Neural cell (in vitro differentiated cells): Measurements from ENCODE around the gene BCO1.

ENCODE experiments used
- EP300 ChIP-seq: fragments of 450-650 bp; conservative IDR thresholded peaks from 2 replicates; pipeline ENCODE4 v1.6.1; 2014; ENCODE audit warnings: antibody characterized with exemption, mild to moderate bottlenecking, moderate library complexity; ENCODE audit not compliant: poor library complexity, severe bottlenecking
- EZH2 ChIP-seq: fragments of 200-600, 300-800 bp; shearing (Covaris generic), sonication (generic); IDR thresholded peaks from 2 replicates; pipeline ENCODE4 v1.6.1; 2014; ENCODE audit warnings: antibody characterized with exemption, low read length, borderline replicate concordance, mild to moderate bottlenecking; ENCODE audit not compliant: insufficient read depth, poor library complexity, severe bottlenecking
- MXI1 ChIP-seq: fragments of 450-650 bp; conservative IDR thresholded peaks from 2 replicates; pipeline ENCODE4 v1.6.1; 2014; ENCODE audit warnings: antibody characterized with exemption, mild to moderate bottlenecking; ENCODE audit not compliant: poor library complexity, severe bottlenecking
- POLR2AphosphoS5 ChIP-seq: IDR thresholded peaks from 2 replicates; pipeline ENCODE4 v1.6.1; 2012
- RAD21 ChIP-seq: fragments of 450-650 bp; conservative IDR thresholded peaks from 2 replicates; pipeline ENCODE4 v1.6.1; 2014; ENCODE audit warnings: antibody characterized with exemption, mild to moderate bottlenecking, moderate library complexity
- TAF1 ChIP-seq: IDR thresholded peaks from 2 replicates; pipeline ENCODE4 v1.6.1; 2012; ENCODE audit warnings: low read depth
- TF ChIP-seq, protein P1 (sequence below): fragments of 450-650 bp; IDR thresholded peaks from 2 replicates; pipeline ENCODE4 v1.5.1; 2014; ENCODE audit warnings: antibody characterized with exemption, mild to moderate bottlenecking, moderate library complexity; ENCODE audit not compliant: poor library complexity, severe bottlenecking
- TF ChIP-seq, protein P2 (sequence below): IDR thresholded peaks from 2 replicates; pipeline ENCODE4 v1.6.1; 2012; ENCODE audit warnings: borderline replicate concordance

DNA sequence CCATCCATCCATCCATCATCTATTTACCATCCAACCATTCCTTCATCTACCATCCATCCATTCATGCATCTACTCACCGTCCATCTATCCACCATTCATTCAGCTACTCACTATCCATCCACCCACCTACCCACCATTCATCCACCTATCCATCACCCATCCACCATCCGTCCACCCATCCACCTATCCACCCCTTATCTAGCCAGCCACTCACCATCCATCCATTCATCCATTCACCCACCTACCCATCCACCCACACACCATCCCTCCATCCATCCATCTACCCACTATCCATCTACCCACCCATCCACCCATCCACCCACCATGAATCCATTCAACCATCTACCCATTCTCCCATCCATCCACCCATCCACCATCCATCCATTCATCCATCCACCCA lies 26.6 kb downstream of the BCO1 start:
- TF ChIP-seq EZH2 (no peak), RAD21 (no peak), EP300 (no peak), POLR2AphosphoS5 (no peak), TAF1 (no peak), MXI1 (no peak)
- TF ChIP-seq, protein P1, sequence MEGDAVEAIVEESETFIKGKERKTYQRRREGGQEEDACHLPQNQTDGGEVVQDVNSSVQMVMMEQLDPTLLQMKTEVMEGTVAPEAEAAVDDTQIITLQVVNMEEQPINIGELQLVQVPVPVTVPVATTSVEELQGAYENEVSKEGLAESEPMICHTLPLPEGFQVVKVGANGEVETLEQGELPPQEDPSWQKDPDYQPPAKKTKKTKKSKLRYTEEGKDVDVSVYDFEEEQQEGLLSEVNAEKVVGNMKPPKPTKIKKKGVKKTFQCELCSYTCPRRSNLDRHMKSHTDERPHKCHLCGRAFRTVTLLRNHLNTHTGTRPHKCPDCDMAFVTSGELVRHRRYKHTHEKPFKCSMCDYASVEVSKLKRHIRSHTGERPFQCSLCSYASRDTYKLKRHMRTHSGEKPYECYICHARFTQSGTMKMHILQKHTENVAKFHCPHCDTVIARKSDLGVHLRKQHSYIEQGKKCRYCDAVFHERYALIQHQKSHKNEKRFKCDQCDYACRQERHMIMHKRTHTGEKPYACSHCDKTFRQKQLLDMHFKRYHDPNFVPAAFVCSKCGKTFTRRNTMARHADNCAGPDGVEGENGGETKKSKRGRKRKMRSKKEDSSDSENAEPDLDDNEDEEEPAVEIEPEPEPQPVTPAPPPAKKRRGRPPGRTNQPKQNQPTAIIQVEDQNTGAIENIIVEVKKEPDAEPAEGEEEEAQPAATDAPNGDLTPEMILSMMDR = no peak
- TF ChIP-seq, protein P2, sequence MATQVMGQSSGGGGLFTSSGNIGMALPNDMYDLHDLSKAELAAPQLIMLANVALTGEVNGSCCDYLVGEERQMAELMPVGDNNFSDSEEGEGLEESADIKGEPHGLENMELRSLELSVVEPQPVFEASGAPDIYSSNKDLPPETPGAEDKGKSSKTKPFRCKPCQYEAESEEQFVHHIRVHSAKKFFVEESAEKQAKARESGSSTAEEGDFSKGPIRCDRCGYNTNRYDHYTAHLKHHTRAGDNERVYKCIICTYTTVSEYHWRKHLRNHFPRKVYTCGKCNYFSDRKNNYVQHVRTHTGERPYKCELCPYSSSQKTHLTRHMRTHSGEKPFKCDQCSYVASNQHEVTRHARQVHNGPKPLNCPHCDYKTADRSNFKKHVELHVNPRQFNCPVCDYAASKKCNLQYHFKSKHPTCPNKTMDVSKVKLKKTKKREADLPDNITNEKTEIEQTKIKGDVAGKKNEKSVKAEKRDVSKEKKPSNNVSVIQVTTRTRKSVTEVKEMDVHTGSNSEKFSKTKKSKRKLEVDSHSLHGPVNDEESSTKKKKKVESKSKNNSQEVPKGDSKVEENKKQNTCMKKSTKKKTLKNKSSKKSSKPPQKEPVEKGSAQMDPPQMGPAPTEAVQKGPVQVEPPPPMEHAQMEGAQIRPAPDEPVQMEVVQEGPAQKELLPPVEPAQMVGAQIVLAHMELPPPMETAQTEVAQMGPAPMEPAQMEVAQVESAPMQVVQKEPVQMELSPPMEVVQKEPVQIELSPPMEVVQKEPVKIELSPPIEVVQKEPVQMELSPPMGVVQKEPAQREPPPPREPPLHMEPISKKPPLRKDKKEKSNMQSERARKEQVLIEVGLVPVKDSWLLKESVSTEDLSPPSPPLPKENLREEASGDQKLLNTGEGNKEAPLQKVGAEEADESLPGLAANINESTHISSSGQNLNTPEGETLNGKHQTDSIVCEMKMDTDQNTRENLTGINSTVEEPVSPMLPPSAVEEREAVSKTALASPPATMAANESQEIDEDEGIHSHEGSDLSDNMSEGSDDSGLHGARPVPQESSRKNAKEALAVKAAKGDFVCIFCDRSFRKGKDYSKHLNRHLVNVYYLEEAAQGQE = no peak
